Stomach (tissue), 4 donors: Measurements from ENCODE around the gene DHODH.

Experiments
- POLR2AphosphoS5 ChIP-seq, 3 donors: sonication (generic); formaldehyde crosslinking; IDR thresholded peaks; one replicate each; pipeline ENCODE4 v1.6.1; 2016; ENCODE audit warnings: antibody characterized with exemption in 3 of 3
- TF ChIP-seq, protein P1 (sequence below), 7 experiments: fragments of 450-650 bp in 4 of 7; fragments of 200-600 bp in 3 of 7; sonication (generic) in 3 of 7; IDR thresholded peaks; one replicate each; pipeline ENCODE4 v1.5.1; 2016 to 2019; ENCODE audit warnings: antibody characterized with exemption in 7 of 7, control low read depth in 2 of 7, mild to moderate bottlenecking in 1 of 7

GRCh38 chr16:71969353-71969752 lies 39.2 kb upstream of the DHODH start:
- TF ChIP-seq POLR2AphosphoS5 (IDR thresholded peaks at IDR 0.05) = no peak
- TF ChIP-seq, protein P1, sequence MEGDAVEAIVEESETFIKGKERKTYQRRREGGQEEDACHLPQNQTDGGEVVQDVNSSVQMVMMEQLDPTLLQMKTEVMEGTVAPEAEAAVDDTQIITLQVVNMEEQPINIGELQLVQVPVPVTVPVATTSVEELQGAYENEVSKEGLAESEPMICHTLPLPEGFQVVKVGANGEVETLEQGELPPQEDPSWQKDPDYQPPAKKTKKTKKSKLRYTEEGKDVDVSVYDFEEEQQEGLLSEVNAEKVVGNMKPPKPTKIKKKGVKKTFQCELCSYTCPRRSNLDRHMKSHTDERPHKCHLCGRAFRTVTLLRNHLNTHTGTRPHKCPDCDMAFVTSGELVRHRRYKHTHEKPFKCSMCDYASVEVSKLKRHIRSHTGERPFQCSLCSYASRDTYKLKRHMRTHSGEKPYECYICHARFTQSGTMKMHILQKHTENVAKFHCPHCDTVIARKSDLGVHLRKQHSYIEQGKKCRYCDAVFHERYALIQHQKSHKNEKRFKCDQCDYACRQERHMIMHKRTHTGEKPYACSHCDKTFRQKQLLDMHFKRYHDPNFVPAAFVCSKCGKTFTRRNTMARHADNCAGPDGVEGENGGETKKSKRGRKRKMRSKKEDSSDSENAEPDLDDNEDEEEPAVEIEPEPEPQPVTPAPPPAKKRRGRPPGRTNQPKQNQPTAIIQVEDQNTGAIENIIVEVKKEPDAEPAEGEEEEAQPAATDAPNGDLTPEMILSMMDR (IDR thresholded peaks at IDR 0.05) = no peak
